ENCODE measurements around the gene SLC1A3. TPM values are rescaled to one million over a fixed set of nuclear protein-coding genes. Genes with fewer than 3 reads are reported as not detected.

The SLC1A3 gene
- total RNA-seq, 1 donor from 2014 or later: 4.0 TPM

GRCh38 chr5:36717131-36717695, 110.8 kb downstream of the SLC1A3 start:
- TF ChIP-seq CTCF (IDR thresholded peaks at IDR 0.05; ENCODE audit: unreplicated experiment): no peak
- Mint-ChIP-seq H3K4me1 (ENCODE audit: unreplicated experiment) (peaks cover 2% of the 10 kb centered on the region), H3K27ac (ENCODE audit: unreplicated experiment) (no peak overlapping the region), H3K36me3 (ENCODE audit: low read depth, unreplicated experiment) (no peaks in the 10 kb centered on the region), H3K27me3 (ENCODE audit: unreplicated experiment) (no peaks in the 10 kb centered on the region), H3K9me3 (ENCODE audit: unreplicated experiment) (no peaks in the 10 kb centered on the region), H3K4me3 (ENCODE audit: unreplicated experiment) (no peak overlapping the region)
- DNase-seq (ENCODE audit: low spot score): no peak

DNA sequence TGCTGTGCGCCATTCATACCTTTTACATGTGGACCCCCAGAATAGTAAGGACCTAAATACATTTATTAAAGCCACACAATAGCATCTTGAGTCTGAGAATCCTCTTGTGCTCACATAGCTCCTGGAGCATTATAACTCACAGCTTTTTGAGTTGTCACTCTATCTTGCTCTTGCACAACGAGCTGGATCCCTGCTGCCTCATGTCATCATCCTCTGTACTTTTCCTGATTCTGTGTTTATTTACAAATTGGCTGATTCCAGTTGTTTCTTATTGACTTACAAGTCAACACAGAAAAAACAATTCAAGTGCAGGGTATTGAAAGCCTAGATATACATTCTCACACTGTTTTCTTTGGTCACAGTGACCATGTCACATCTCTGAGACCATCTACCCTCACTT, 112.9 kb downstream of the SLC1A3 start:
- Mint-ChIP-seq H3K36me3 (ENCODE audit: low read depth, unreplicated experiment) (no peaks in the 10 kb centered on the region), H3K27ac (ENCODE audit: unreplicated experiment) (no peak overlapping the region), H3K4me3 (ENCODE audit: unreplicated experiment) (no peak overlapping the region), H3K4me1 (ENCODE audit: unreplicated experiment) (no peaks in the 10 kb centered on the region), H3K27me3 (ENCODE audit: unreplicated experiment) (no peaks in the 10 kb centered on the region), H3K9me3 (ENCODE audit: unreplicated experiment) (no peaks in the 10 kb centered on the region)
- DNase-seq (ENCODE audit: low spot score): no peak
- TF ChIP-seq CTCF (IDR thresholded peaks at IDR 0.05; ENCODE audit: unreplicated experiment): no peak

DNA sequence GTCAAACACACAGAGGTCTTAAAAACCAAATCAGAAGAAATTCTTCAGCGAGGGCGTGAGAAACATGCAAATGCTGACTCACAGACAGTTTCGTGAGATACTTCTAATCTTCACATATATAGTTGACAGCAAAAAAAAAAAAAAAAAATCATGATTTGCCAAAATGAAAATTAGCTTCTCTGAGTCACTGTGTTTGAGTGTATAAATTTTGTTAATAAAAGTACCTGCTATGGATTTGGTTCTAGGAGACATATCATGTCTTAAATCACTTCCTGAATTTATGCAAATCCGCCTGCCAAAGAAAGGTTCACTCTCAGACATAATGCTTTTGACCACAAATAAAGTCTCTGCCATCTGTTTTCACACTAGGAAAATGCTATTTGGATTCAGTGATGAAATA, 114.3 kb downstream of the SLC1A3 start:
- H3K27me3 Mint-ChIP-seq (ENCODE audit: unreplicated experiment): no peaks in the 10 kb centered on the region
- H3K9me3 Mint-ChIP-seq (ENCODE audit: unreplicated experiment): no peaks in the 10 kb centered on the region
- no peak overlapping the region for H3K4me3 Mint-ChIP-seq (ENCODE audit: unreplicated experiment)
- H3K4me1 Mint-ChIP-seq (ENCODE audit: unreplicated experiment): no peaks in the 10 kb centered on the region
- H3K27ac Mint-ChIP-seq (ENCODE audit: unreplicated experiment): no peak overlapping the region
- no peak for DNase-seq (ENCODE audit: low spot score)
- no peak for TF ChIP-seq CTCF (IDR thresholded peaks at IDR 0.05; ENCODE audit: unreplicated experiment)
- H3K36me3 Mint-ChIP-seq (ENCODE audit: low read depth, unreplicated experiment): no peaks in the 10 kb centered on the region

- H3K27ac Mint-ChIP-seq (ENCODE audit: unreplicated experiment): no peak overlapping the region
- no peaks in the 10 kb centered on the region for H3K36me3 Mint-ChIP-seq (ENCODE audit: low read depth, unreplicated experiment)
- no peak for DNase-seq (ENCODE audit: low spot score)
- H3K4me3 Mint-ChIP-seq (ENCODE audit: unreplicated experiment): no peak overlapping the region
- H3K4me1 Mint-ChIP-seq (ENCODE audit: unreplicated experiment): no peaks in the 10 kb centered on the region
- H3K9me3 Mint-ChIP-seq (ENCODE audit: unreplicated experiment): no peaks in the 10 kb centered on the region
- no peak for TF ChIP-seq CTCF (IDR thresholded peaks at IDR 0.05; ENCODE audit: unreplicated experiment)
- no peaks in the 10 kb centered on the region for H3K27me3 Mint-ChIP-seq (ENCODE audit: unreplicated experiment)
These were observed 115.3 kb downstream of the SLC1A3 start for GRCh38 chr5:36721664-36722235.

DNA sequence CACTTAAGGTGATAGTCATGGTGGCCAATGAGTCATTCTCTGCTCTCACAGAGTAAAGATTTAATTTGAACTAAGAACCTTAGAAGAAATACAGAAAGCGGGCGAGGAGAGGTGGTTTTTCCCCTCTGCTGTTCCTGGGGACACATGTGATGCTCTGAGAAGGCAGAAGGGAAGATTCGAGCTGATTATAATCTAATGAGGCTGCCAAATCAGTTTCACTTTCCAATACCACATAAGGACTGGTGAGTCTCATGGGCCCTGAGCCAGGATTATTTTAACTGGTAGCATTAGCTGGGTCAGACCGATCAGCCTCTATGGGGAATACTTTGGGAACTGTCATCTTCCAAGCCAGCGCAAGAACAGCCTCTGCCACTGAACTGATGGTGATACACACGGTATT, 116.5 kb downstream of the SLC1A3 start:
- Mint-ChIP-seq H3K4me1 (ENCODE audit: unreplicated experiment) (no peaks in the 10 kb centered on the region), H3K9me3 (ENCODE audit: unreplicated experiment) (no peaks in the 10 kb centered on the region), H3K36me3 (ENCODE audit: low read depth, unreplicated experiment) (no peaks in the 10 kb centered on the region)

More for the DNA sequence above, 116.5 kb downstream of the SLC1A3 start:
- no peak for TF ChIP-seq CTCF (IDR thresholded peaks at IDR 0.05; ENCODE audit: unreplicated experiment)
- no peak overlapping the region for H3K4me3 Mint-ChIP-seq (ENCODE audit: unreplicated experiment)
- peaks cover 1% of the 10 kb centered on the region for H3K27me3 Mint-ChIP-seq (ENCODE audit: unreplicated experiment)
- H3K27ac Mint-ChIP-seq (ENCODE audit: unreplicated experiment): no peak overlapping the region
- no peak for DNase-seq (ENCODE audit: low spot score)
